OCI-LY1 (cell line): ENCODE results near the gene ZNF675.
"Not testable (repeated sequence)": the region's sequence is repeated elsewhere in the genome, so short reads cannot be mapped to it uniquely, and the experiment has no call there.

Source experiments
- H2AFZ ChIP-seq: fragments of 200-600 bp; sonication (generic), shearing (Covaris generic); 2 replicates; pipeline ENCODE4 v1.6.0; 2014; ENCODE audit warnings: antibody characterized with exemption, mild to moderate bottlenecking, low read length
- H3F3A ChIP-seq: fragments of 200-600 bp; sonication (generic), shearing (Covaris generic); 2 replicates; pipeline ENCODE4 v1.6.0; 2014; ENCODE audit warnings: mild to moderate bottlenecking, antibody characterized with exemption, low read length, moderate library complexity; ENCODE audit not compliant: insufficient read depth
- H3K27ac ChIP-seq: fragments of 200-600 bp; sonication (generic); 2 replicates; pipeline ENCODE4 v1.5.1; 2014; ENCODE audit warnings: low read length, mixed run types, mild to moderate bottlenecking, low read depth; ENCODE audit not compliant: poor library complexity, severe bottlenecking
- H3K27me3 ChIP-seq: fragments of 200-600 bp; sonication (generic); 2 replicates; pipeline ENCODE4 v1.6.0; 2014; ENCODE audit warnings: antibody characterized with exemption, mild to moderate bottlenecking, low read length, moderate library complexity; ENCODE audit not compliant: insufficient read depth
- H3K36me3 ChIP-seq: fragments of 200-600 bp; sonication (generic); 2 replicates; pipeline ENCODE4 v1.6.1; 2014; ENCODE audit warnings: mild to moderate bottlenecking, antibody characterized with exemption, low read length, moderate library complexity, mixed read lengths; ENCODE audit not compliant: insufficient read depth
- H3K4me1 ChIP-seq: fragments of 200-600 bp; sonication (generic); 2 replicates; pipeline ENCODE4 v1.5.1; 2014; ENCODE audit warnings: mild to moderate bottlenecking, low read length, moderate library complexity; ENCODE audit not compliant: insufficient read depth, severe bottlenecking
- H3K4me2 ChIP-seq: fragments of 200-600 bp; sonication (generic), shearing (Covaris generic); 2 replicates; pipeline ENCODE4 v1.6.1; 2014; ENCODE audit warnings: low read length
- H3K4me3 ChIP-seq: fragments of 200-600 bp; sonication (generic); 2 replicates; pipeline ENCODE4 v1.5.1; 2014; ENCODE audit warnings: low read length, low read depth, mild to moderate bottlenecking, mixed read lengths; ENCODE audit not compliant: poor library complexity, severe bottlenecking
- H3K79me2 ChIP-seq: fragments of 200-600 bp; shearing (Covaris generic); 2 replicates; pipeline ENCODE4 v1.6.1; 2016; ENCODE audit warnings: mixed run types, low read length, mixed read lengths; ENCODE audit not compliant: insufficient read depth
- H3K9ac ChIP-seq: fragments of 200-600 bp; sonication (generic), shearing (Covaris generic); 2 replicates; pipeline ENCODE4 v1.6.1; 2014; ENCODE audit warnings: mild to moderate bottlenecking, low read length, mixed read lengths
- H3K9me2 ChIP-seq: fragments of 200-600 bp; sonication (generic), shearing (Covaris generic); 2 replicates; pipeline ENCODE4 v1.6.1; 2014; ENCODE audit warnings: low read depth, mild to moderate bottlenecking, low read length, mixed read lengths
- H3K9me3 ChIP-seq: fragments of 200-600 bp; shearing (Covaris generic); 2 replicates; pipeline ENCODE4 v1.6.1; 2014; ENCODE audit warnings: low read length, mixed read lengths
- H4K20me1 ChIP-seq: fragments of 200-600 bp; sonication (generic), shearing (Covaris generic); 2 replicates; pipeline ENCODE4 v1.6.0; 2016; ENCODE audit warnings: mild to moderate bottlenecking, low read length; ENCODE audit not compliant: insufficient read depth
- CTCF ChIP-seq: fragments of 200-600 bp; sonication (generic), shearing (Covaris generic); IDR thresholded peaks from 2 replicates; pipeline ENCODE4 v1.5.1; 2017; ENCODE audit warnings: mild to moderate bottlenecking, antibody characterized with exemption, low read length, moderate library complexity, mixed read lengths
- EZH2 ChIP-seq: fragments of 200-600 bp; sonication (generic), shearing (Covaris generic); IDR thresholded peaks from 2 replicates; pipeline ENCODE4 v1.8.0; 2017; ENCODE audit warnings: borderline replicate concordance, mixed run types, mild to moderate bottlenecking, antibody characterized with exemption, low read length, moderate library complexity, mixed read lengths

Gene ZNF675

GRCh38 chr19:23665651-23666410 lies 21.2 kb downstream of the ZNF675 start:
- H3K27ac ChIP-seq = no peak overlapping the region
- no peaks in the 10 kb centered on the region for H3F3A ChIP-seq
- no peaks in the 10 kb centered on the region for H3K27me3 ChIP-seq
- TF ChIP-seq EZH2 (no peak), CTCF (no peak)
- no peak overlapping the region for H2AFZ ChIP-seq
- H3K4me1 ChIP-seq = no peaks in the 10 kb centered on the region
- peaks cover 11% of the 10 kb centered on the region for H3K79me2 ChIP-seq
- H3K4me3 ChIP-seq = no peak overlapping the region
- peaks cover 76% of the 10 kb centered on the region for H3K36me3 ChIP-seq
- H3K9me3 ChIP-seq = peaks cover 24% of the 10 kb centered on the region
- no peaks in the 10 kb centered on the region for H3K9me2 ChIP-seq
- H3K4me2 ChIP-seq = no peak overlapping the region
- H4K20me1 ChIP-seq = no peaks in the 10 kb centered on the region
- no peak overlapping the region for H3K9ac ChIP-seq

- H3K27me3 ChIP-seq, H2AFZ ChIP-seq, H3F3A ChIP-seq, H3K9me2 ChIP-seq, H3K9ac ChIP-seq, H3K4me2 ChIP-seq, H3K79me2 ChIP-seq, H3K4me3 ChIP-seq, H3K27ac ChIP-seq, H3K4me1 ChIP-seq, H4K20me1 ChIP-seq: not testable (repeated sequence)
- peaks cover 25% of the 10 kb centered on the region for H3K36me3 ChIP-seq
- H3K9me3 ChIP-seq = peaks cover 23% of the 10 kb centered on the region
These were observed 37.2 kb downstream of the ZNF675 start for GRCh38 chr19:23649817-23650216.
